Ovary (tissue), 9 donors: ENCODE results near the gene PTPN3. TPM values are rescaled to one million over a fixed set of nuclear protein-coding genes. Genes with fewer than 3 reads are reported as not detected.

Source experiments
- DNase-seq, 5 donors: peaks; one replicate each; pipeline ENCODE4 v3.0.0-alpha.2; 2019 to 2020
- H3K27ac ChIP-seq, 2 donors: fragments of 200-600 bp; one replicate each; pipeline versions ENCODE4 v1.5.1 to v1.8.0; 2019 to 2022
- H3K27me3 ChIP-seq: fragments of 200-600 bp; one replicate; pipeline ENCODE4 v1.8.0; 2022
- H3K36me3 ChIP-seq: fragments of 200-600 bp; sonication (generic); one replicate; pipeline ENCODE4 v1.5.1; 2019
- H3K4me1 ChIP-seq: one replicate; pipeline ENCODE4 v1.8.1; 2013; ENCODE audit warnings: mild to moderate bottlenecking, moderate library complexity; ENCODE audit not compliant: insufficient read depth
- H3K4me3 ChIP-seq: fragments of 200-600 bp; sonication (generic); one replicate; pipeline ENCODE4 v1.5.1; 2017
- H3K9me3 ChIP-seq, 2 donors: fragments of 200-600 bp in 1 of 2; sonication (generic) in 1 of 2; one replicate each; pipeline versions ENCODE4 v1.5.1 to v1.8.1; 2013 to 2019; ENCODE audit warnings: mild to moderate bottlenecking in 1 of 2, moderate library complexity in 1 of 2
- EP300 ChIP-seq: sonication (generic); formaldehyde crosslinking; IDR thresholded peaks from one replicate; pipeline ENCODE4 v1.6.1; 2017; ENCODE audit warnings: antibody characterized with exemption
- POLR2A ChIP-seq: fragments of 450-650 bp; IDR thresholded peaks from one replicate; pipeline ENCODE4 v1.6.1; 2017; ENCODE audit warnings: antibody characterized with exemption, mild to moderate bottlenecking, moderate library complexity
- WGBS, 3 donors: extraction: QIAGEN DNeasy Blood & Tissue Kit in 1 of 3; methylation state at CpG; one replicate each; pipeline versions ENCODE4 v1.1.5 to v1.1.7; 2013 to 2017; 5-methylcytosine and 5-hydroxymethylcytosine counted together
- intact Hi-C, 4 donors: fragments of 100-400 bp; cut with DNase I; formaldehyde crosslinking; loops; one replicate each; pipeline versions ENCODE4 v1.11.0 to v1.15.1; 2022 to 2023
- polyA plus RNA-seq, 2 donors: library from polyadenylated mRNA; stranded (reverse); fragments of 200-250 nt in 1 of 2; fragments of 350-450 nt in 1 of 2; fragmentation: Illumina TruSeq in 1 of 2; extraction: RNeasy Lipid Tissue Mini Kit (QIAGEN cat#74804) in 1 of 2; gene quantifications; one replicate each; pipeline ENCODE4 v1.2.3, GENCODE V29; 2013 to 2014
- total RNA-seq, 7 donors: library from RNA; depleted of rRNA in 2 of 7; stranded (reverse); fragments of >200 nt in 2 of 7; fragmentation: NEBNext Ultra II Directional in 3 of 7; extraction: Animal tissue kit (Norgen Biotek cat#: 25700) in 3 of 7; gene quantifications; one replicate each; pipeline versions ENCODE4 v1.1.0 to v1.2.4, GENCODE V29; 2016 to 2023
- TF ChIP-seq, protein P1 (sequence below), 3 donors: fragments of 450-650 bp in 2 of 3; fragments of 200-600 bp in 1 of 3; IDR thresholded peaks; one replicate each; pipeline versions ENCODE4 v1.5.1 to v1.8.0; 2016 to 2022; ENCODE audit warnings: antibody characterized with exemption in 3 of 3, mild to moderate bottlenecking in 1 of 3
- donor health status: DM: no; HTN: no; CAD: no; lungs with moderate emphysema.
- donor health status: DM: no; HTN: no; CAD: no.
- donor health status: Bipolar disorder and iron deficiency.
- donor health status: DM: yes; HTN: yes; CAD: no.
- donor health status: DM: no; HTN: no; CAD: no.
- donor health status: DM: yes; HTN: yes; CAD: no.

PTPN3 gene
- total and polyA plus RNA-seq, 9 donors, result 0.20 to 17.8 (median 1.6) TPM

DNA sequence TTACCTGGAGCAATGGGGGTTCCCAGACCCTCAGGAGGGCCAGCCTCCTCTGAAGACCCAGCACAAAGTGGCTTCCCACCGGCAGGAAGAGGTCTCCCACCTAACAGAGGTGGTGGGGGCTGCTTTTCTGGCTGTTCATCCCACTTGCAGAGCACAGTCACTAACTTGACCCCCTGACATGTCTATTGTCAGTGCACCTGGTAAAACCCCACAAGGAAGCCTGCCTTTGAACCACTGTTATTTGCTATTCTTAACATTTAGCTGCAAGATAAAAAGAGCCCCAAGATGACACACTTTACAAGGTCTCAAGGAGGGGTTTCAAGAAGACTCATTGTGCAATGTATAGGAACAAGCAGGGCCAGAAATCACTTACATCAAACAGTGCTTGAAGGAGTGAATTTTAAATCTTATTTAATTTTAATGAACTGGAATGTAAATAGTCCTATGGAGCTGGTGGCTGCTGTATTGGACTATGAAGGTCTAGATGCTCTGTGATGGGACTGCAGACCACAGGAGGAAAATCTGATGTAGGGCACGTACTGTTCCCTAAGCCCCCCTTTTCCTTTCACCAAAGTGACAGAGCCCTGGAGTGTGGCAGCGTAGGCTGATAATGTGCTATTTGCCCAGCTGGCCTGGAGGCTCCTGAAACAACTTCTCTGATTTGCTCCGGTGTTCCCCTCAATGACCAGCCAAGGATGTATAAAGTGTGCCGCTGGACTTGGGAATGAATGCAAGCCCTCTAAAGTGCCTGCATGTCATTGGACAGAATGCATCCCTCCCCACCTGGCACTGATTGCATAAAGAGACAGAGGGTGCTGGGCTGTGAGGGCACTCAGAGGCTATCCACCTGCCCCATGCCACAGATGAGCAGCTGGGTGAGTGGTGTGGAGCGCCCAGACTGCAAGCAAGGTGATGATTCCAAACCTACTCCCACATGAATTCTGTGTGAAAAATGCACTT lies 80.2 kb downstream of the PTPN3 start:
- whole genome bisulfite sequencing, 3 donors, result 88 to 91% (median 89%) methylated on average over 6 of the region's 6 CpGs
- intact Hi-C loops, result no loop called here
- H3K27ac ChIP-seq, result no peak overlapping the region

DNA sequence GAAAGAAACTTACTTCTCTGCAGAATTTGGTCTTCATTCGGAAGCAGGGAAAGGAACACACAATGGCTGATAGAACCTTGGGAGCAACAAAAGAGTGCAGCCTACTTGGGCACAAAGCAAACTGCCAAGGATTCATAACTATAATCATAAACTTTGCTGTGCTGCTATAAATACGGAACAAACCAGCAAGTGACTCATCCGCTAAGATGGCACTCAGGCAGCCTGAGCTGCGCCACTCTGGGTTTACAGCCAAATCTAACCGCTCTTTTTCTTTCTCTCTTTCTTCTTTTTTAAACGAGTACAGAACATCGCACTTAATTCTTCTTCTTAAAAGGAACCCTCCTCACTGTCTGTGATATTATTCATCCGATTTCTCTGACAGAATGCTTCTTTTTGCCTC lies 81.1 kb downstream of the PTPN3 start:
- WGBS, 3 donors, result 73 to 85% (median 75%) methylated on average over 8 of the region's 8 CpGs
- no peak for DNase-seq
- Histone ChIP-seq H3K4me3 (no peak overlapping the region), H3K36me3 (no peaks in the 10 kb centered on the region), H3K27ac (no peak overlapping the region), H3K4me1 (no peaks in the 10 kb centered on the region), H3K9me3 (no peaks in the 10 kb centered on the region), H3K27me3 (no peaks in the 10 kb centered on the region)
- intact Hi-C loops, result no loop called here
- TF ChIP-seq POLR2A (no peak), EP300 (no peak)
- TF ChIP-seq, protein P1, sequence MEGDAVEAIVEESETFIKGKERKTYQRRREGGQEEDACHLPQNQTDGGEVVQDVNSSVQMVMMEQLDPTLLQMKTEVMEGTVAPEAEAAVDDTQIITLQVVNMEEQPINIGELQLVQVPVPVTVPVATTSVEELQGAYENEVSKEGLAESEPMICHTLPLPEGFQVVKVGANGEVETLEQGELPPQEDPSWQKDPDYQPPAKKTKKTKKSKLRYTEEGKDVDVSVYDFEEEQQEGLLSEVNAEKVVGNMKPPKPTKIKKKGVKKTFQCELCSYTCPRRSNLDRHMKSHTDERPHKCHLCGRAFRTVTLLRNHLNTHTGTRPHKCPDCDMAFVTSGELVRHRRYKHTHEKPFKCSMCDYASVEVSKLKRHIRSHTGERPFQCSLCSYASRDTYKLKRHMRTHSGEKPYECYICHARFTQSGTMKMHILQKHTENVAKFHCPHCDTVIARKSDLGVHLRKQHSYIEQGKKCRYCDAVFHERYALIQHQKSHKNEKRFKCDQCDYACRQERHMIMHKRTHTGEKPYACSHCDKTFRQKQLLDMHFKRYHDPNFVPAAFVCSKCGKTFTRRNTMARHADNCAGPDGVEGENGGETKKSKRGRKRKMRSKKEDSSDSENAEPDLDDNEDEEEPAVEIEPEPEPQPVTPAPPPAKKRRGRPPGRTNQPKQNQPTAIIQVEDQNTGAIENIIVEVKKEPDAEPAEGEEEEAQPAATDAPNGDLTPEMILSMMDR (IDR thresholded peaks at IDR 0.05), result no peak

More for the DNA sequence above, 80.2 kb downstream of the PTPN3 start:
- Histone ChIP-seq H3K9me3 (no peaks in the 10 kb centered on the region), H3K4me1 (no peaks in the 10 kb centered on the region), H3K36me3 (no peaks in the 10 kb centered on the region), H3K4me3 (no peak overlapping the region), H3K27me3 (no peaks in the 10 kb centered on the region)
- no peak for DNase-seq
- TF ChIP-seq, protein P1 (IDR thresholded peaks at IDR 0.05), result no peak

DNA sequence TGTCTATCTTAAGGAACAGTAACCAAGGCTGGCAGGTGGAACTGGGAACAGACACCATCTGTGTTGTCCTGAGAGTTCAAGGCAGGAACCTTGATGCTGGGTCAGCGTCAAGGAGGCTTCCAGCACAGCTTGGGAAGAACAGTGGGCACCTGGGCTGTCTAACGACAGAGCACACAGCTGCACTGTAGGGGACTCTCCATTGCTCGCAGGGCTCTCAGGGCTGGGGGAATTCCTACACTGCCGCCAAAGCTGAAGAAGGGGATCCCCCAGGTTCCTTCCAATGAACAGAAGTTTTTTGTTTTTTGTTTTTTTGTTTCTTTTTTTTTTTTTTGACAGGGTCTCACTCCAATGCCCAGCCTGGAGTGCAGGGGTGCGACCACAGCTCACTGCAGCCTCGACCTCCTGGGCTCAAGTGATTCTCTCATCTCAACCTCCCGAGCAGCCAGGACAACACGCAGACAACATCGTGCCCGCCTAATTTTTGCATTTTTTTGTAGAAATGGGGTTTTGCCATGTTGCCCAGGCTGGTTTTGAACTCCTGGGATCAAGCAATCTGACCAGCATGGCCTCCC lies 81.9 kb downstream of the PTPN3 start:
- TF ChIP-seq, protein P1 (IDR thresholded peaks at IDR 0.05), result no peak
- TF ChIP-seq EP300 (no peak), POLR2A (no peak)
- no peak for DNase-seq
- no peaks in the 10 kb centered on the region for H3K36me3 ChIP-seq
- H3K4me3 ChIP-seq, result no peak overlapping the region
- no peaks in the 10 kb centered on the region for H3K9me3 ChIP-seq
- H3K27ac ChIP-seq, result no peak overlapping the region
- no peaks in the 10 kb centered on the region for H3K4me1 ChIP-seq
- no peaks in the 10 kb centered on the region for H3K27me3 ChIP-seq
- WGBS, 3 donors, result 88 to 91% (median 91%) methylated on average over 10 of the region's 10 CpGs
- intact Hi-C loops, result no loop called here

DNA sequence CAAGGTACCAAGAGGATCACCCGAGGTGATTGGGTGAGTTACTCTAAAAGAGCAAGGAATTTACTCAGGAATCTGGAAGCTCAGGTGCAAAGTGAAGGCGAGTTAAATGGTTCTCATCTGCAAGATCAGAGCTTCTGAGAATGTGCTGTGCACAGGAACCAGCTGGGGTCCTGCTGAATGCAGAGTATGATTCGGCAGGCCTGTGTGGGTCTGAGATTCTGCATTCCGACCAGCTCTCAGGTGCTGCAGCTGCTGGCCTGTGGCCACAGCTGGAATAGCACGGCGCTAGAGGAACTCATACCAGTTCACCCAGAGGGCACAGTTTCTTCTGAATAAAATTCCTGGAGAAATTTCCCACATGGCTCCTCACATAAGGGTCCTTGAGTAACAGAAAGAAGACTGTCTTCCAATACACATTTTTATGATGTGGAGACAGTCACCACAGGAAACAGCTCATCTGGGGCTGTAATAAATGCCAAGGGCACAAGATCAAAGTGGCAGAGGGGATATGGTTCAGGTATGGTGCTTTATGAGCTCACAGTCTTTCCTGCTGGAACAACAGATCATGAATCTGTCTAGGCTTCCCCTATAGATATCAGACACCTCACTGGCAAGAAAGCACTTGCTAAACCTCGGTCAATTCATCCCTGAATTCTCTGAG lies 83.9 kb downstream of the PTPN3 start:
- Histone ChIP-seq H3K27ac (no peak overlapping the region), H3K4me3 (no peak overlapping the region), H3K9me3 (no peaks in the 10 kb centered on the region), H3K36me3 (no peaks in the 10 kb centered on the region), H3K27me3 (no peaks in the 10 kb centered on the region), H3K4me1 (no peaks in the 10 kb centered on the region)
- WGBS, 3 donors, result 61 to 63% (median 62%) methylated on average over 7 of the region's 7 CpGs
- TF ChIP-seq POLR2A (no peak), EP300 (no peak)
- TF ChIP-seq, protein P1 (IDR thresholded peaks at IDR 0.05), result no peak
- intact Hi-C loops, result no loop called here
- DNase-seq, result no peak
